ENCODE measurements around the gene FABP6. TPM values are rescaled to one million over a fixed set of nuclear protein-coding genes. Genes with fewer than 3 reads are reported as not detected.

Gene FABP6
- total and polyA plus RNA-seq, 9 of the 15 experiments (the other 6 are each of a cell fraction or from before 2014, with no cell fraction given), result 0.11 to 0.33 (median 0.21) TPM; not detected in 4

DNA sequence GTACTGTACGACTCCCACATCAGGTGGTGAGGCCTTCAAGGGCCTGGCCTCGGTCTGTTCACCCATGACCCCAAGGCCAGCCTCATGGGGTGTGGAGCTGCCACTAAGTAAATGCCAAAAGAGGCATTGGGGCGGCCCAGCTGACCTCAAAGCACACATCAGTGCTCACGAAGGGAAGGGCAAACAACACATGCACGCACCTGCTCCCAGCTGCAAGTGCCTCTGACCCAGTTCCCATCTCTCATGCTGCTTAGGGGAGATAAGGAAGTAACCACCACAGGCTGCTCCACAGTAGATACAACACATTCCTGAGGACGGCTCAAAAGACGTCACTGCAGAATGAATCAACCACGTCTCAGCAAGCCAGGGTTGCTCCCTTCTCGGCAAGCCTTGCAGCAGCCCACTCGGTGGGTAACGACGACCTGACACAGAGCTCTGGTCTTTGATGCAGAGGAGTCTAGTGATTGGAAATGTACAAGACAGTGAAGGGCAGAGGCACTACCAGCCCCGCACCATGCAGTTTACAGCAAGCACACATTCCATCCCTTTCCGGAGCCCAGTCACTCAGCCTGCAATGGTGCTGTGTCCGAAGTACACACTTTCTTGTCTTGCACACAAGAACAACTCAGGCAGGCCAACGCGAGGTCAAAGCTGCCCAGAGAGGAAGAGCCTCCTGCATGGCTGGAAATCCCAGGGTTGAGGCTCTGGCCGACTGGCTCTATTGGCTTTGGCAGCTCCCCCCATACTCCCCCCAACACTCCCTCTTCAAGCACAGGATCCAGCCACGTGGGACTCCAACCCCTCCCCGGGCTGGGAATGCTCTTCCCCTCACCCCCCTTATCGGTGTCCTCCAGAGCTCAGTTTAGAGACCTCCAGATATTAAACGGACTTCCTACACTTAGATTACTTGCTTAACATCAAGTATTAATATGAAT is 31.8 kb downstream of the FABP6 start (continued):
- TF ChIP-seq FOXA3 (CRISPR knock-in tag; conservative IDR thresholded peaks at IDR 0.05 in 1 of 2, IDR thresholded peaks at IDR 0.05 in 1 of 2) (peak; percentile 39 to 92; a peak in 2 of 4 replicates), XRCC4 (IDR thresholded peaks at IDR 0.05; ENCODE audit: extremely low read depth, insufficient read depth, insufficient read length) (no peak), CAMTA2 (CRISPR knock-in tag; conservative IDR thresholded peaks at IDR 0.05) (no peak), ZNF778 (CRISPR knock-in tag; IDR thresholded peaks at IDR 0.05) (no peak), GATAD2A (IDR thresholded peaks at IDR 0.05) (no peak), HDAC6 (IDR thresholded peaks at IDR 0.05; ENCODE audit: low read depth, low read length) (no peak), MCM3 (IDR thresholded peaks at IDR 0.05) (no peak)
- TF ChIP-seq, protein P1, sequence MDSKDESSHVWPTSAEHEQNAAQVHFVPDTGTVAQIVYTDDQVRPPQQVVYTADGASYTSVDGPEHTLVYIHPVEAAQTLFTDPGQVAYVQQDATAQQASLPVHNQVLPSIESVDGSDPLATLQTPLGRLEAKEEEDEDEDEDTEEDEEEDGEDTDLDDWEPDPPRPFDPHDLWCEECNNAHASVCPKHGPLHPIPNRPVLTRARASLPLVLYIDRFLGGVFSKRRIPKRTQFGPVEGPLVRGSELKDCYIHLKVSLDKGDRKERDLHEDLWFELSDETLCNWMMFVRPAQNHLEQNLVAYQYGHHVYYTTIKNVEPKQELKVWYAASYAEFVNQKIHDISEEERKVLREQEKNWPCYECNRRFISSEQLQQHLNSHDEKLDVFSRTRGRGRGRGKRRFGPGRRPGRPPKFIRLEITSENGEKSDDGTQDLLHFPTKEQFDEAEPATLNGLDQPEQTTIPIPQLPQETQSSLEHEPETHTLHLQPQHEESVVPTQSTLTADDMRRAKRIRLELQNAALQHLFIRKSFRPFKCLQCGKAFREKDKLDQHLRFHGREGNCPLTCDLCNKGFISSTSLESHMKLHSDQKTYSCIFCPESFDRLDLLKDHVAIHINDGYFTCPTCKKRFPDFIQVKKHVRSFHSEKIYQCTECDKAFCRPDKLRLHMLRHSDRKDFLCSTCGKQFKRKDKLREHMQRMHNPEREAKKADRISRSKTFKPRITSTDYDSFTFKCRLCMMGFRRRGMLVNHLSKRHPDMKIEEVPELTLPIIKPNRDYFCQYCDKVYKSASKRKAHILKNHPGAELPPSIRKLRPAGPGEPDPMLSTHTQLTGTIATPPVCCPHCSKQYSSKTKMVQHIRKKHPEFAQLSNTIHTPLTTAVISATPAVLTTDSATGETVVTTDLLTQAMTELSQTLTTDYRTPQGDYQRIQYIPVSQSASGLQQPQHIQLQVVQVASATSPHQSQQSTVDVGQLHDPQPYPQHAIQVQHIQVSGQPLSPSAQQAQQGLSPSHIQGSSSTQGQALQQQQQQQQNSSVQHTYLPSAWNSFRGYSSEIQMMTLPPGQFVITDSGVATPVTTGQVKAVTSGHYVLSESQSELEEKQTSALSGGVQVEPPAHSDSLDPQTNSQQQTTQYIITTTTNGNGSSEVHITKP (IDR thresholded peaks at IDR 0.05; ENCODE audit: partially characterized antibody), result peak; percentile 79
- TF ChIP-seq, protein P2, sequence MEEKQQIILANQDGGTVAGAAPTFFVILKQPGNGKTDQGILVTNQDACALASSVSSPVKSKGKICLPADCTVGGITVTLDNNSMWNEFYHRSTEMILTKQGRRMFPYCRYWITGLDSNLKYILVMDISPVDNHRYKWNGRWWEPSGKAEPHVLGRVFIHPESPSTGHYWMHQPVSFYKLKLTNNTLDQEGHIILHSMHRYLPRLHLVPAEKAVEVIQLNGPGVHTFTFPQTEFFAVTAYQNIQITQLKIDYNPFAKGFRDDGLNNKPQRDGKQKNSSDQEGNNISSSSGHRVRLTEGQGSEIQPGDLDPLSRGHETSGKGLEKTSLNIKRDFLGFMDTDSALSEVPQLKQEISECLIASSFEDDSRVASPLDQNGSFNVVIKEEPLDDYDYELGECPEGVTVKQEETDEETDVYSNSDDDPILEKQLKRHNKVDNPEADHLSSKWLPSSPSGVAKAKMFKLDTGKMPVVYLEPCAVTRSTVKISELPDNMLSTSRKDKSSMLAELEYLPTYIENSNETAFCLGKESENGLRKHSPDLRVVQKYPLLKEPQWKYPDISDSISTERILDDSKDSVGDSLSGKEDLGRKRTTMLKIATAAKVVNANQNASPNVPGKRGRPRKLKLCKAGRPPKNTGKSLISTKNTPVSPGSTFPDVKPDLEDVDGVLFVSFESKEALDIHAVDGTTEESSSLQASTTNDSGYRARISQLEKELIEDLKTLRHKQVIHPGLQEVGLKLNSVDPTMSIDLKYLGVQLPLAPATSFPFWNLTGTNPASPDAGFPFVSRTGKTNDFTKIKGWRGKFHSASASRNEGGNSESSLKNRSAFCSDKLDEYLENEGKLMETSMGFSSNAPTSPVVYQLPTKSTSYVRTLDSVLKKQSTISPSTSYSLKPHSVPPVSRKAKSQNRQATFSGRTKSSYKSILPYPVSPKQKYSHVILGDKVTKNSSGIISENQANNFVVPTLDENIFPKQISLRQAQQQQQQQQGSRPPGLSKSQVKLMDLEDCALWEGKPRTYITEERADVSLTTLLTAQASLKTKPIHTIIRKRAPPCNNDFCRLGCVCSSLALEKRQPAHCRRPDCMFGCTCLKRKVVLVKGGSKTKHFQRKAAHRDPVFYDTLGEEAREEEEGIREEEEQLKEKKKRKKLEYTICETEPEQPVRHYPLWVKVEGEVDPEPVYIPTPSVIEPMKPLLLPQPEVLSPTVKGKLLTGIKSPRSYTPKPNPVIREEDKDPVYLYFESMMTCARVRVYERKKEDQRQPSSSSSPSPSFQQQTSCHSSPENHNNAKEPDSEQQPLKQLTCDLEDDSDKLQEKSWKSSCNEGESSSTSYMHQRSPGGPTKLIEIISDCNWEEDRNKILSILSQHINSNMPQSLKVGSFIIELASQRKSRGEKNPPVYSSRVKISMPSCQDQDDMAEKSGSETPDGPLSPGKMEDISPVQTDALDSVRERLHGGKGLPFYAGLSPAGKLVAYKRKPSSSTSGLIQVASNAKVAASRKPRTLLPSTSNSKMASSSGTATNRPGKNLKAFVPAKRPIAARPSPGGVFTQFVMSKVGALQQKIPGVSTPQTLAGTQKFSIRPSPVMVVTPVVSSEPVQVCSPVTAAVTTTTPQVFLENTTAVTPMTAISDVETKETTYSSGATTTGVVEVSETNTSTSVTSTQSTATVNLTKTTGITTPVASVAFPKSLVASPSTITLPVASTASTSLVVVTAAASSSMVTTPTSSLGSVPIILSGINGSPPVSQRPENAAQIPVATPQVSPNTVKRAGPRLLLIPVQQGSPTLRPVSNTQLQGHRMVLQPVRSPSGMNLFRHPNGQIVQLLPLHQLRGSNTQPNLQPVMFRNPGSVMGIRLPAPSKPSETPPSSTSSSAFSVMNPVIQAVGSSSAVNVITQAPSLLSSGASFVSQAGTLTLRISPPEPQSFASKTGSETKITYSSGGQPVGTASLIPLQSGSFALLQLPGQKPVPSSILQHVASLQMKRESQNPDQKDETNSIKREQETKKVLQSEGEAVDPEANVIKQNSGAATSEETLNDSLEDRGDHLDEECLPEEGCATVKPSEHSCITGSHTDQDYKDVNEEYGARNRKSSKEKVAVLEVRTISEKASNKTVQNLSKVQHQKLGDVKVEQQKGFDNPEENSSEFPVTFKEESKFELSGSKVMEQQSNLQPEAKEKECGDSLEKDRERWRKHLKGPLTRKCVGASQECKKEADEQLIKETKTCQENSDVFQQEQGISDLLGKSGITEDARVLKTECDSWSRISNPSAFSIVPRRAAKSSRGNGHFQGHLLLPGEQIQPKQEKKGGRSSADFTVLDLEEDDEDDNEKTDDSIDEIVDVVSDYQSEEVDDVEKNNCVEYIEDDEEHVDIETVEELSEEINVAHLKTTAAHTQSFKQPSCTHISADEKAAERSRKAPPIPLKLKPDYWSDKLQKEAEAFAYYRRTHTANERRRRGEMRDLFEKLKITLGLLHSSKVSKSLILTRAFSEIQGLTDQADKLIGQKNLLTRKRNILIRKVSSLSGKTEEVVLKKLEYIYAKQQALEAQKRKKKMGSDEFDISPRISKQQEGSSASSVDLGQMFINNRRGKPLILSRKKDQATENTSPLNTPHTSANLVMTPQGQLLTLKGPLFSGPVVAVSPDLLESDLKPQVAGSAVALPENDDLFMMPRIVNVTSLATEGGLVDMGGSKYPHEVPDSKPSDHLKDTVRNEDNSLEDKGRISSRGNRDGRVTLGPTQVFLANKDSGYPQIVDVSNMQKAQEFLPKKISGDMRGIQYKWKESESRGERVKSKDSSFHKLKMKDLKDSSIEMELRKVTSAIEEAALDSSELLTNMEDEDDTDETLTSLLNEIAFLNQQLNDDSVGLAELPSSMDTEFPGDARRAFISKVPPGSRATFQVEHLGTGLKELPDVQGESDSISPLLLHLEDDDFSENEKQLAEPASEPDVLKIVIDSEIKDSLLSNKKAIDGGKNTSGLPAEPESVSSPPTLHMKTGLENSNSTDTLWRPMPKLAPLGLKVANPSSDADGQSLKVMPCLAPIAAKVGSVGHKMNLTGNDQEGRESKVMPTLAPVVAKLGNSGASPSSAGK (IDR thresholded peaks at IDR 0.05), result peak; percentile 89
- TF ChIP-seq, protein P3, sequence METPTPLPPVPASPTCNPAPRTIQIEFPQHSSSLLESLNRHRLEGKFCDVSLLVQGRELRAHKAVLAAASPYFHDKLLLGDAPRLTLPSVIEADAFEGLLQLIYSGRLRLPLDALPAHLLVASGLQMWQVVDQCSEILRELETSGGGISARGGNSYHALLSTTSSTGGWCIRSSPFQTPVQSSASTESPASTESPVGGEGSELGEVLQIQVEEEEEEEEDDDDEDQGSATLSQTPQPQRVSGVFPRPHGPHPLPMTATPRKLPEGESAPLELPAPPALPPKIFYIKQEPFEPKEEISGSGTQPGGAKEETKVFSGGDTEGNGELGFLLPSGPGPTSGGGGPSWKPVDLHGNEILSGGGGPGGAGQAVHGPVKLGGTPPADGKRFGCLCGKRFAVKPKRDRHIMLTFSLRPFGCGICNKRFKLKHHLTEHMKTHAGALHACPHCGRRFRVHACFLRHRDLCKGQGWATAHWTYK (CRISPR knock-in tag; IDR thresholded peaks at IDR 0.05), result no peak

All from K562 (cell line).